Measurements from ENCODE around the gene AGTR2.

DNA sequence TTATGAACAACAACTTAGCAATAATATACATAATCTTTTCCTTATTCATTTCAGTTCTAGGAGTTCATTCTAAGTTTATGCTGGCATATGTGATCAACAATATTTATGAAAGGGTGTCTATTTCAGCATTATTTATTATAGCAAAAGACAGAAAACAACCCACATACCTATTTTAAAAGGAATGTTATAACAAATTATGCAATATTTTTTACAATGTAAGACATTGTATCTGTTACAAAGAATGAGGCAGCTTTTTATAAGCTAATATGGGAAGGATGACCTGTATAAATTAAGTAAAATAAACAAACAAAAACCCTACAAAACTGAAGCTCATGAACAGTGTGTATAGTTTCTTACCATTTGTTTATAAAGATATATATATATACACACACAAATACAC is 42.7 kb downstream of the AGTR2 start:
- TF ChIP-seq POLR2A (IDR thresholded peaks at IDR 0.05; ENCODE audit: low read length), result no peak
- no peak for TF ChIP-seq GATA1 (IDR thresholded peaks at IDR 0.05; ENCODE audit: low read depth, low read length)

Measured in erythroblast (primary cell).